ENCODE results near the gene CASP7.

Gene CASP7

GRCh38 chr10:113739577-113739976 lies 59.9 kb downstream of the CASP7 start:
- Histone ChIP-seq H3K27me3 (replicated peaks in 2 of 5; ENCODE audit: control insufficient read depth in 4 of 5, insufficient read depth in 5 of 5, low read length in 4 of 5) (no peaks in the 10 kb centered on the region), H3K4me1 (ENCODE audit: control extremely low read depth in 1 of 4, control insufficient read depth in 4 of 4, insufficient read depth in 4 of 4, low read length in 3 of 4) (no peaks in the 10 kb centered on the region), H3K9me3 (ENCODE audit: control extremely low read depth in 1 of 5, control insufficient read depth in 4 of 5, insufficient read depth in 2 of 5, low read depth in 1 of 5, low read length in 4 of 5) (no peaks in the 10 kb centered on the region), H3K27ac (ENCODE audit: insufficient read depth in 1 of 2, low read depth in 1 of 2, low read length in 2 of 2, poor library complexity in 1 of 2, severe bottlenecking in 2 of 2) (no peak overlapping the region), H3K36me3 (ENCODE audit: control insufficient read depth in 4 of 4, insufficient read depth in 4 of 4, low read length in 3 of 4) (no peaks in the 10 kb centered on the region), H3K4me3 (ENCODE audit: control insufficient read depth in 1 of 7, extremely low read depth in 1 of 7, insufficient read depth in 4 of 7, low read depth in 2 of 7, low read length in 6 of 7) (no peak overlapping the region)
- WGBS (ENCODE audit: insufficient coverage), result 100% methylated on average over 3 of the region's 3 CpGs
- ChIA-PET POLR2A (interaction anchor here (0.6 kb wide), 1 partner anchor 174 kb away, joined by 3 read pairs; no protein-coding TSS in a partner anchor), CTCF (no interaction called here)
- DNase-seq, result no peak

- H3K4me3 ChIP-seq (ENCODE audit: control insufficient read depth in 1 of 7, extremely low read depth in 1 of 7, insufficient read depth in 4 of 7, low read depth in 2 of 7, low read length in 6 of 7), result no peak overlapping the region
- no peak for DNase-seq
- H3K4me1 ChIP-seq (ENCODE audit: control extremely low read depth in 1 of 4, control insufficient read depth in 4 of 4, insufficient read depth in 4 of 4, low read length in 3 of 4), result no peaks in the 10 kb centered on the region
- H3K36me3 ChIP-seq (ENCODE audit: control insufficient read depth in 4 of 4, insufficient read depth in 4 of 4, low read length in 3 of 4), result no peaks in the 10 kb centered on the region
- H3K27ac ChIP-seq (ENCODE audit: insufficient read depth in 1 of 2, low read depth in 1 of 2, low read length in 2 of 2, poor library complexity in 1 of 2, severe bottlenecking in 2 of 2), result no peak overlapping the region
- CTCF ChIA-PET, result no interaction called here
- POLR2A ChIA-PET, result interaction anchor here (0.6 kb wide), 1 partner anchor 18 kb away, joined by 3 read pairs; no protein-coding TSS in a partner anchor
- H3K27me3 ChIP-seq (replicated peaks in 2 of 5; ENCODE audit: control insufficient read depth in 4 of 5, insufficient read depth in 5 of 5, low read length in 4 of 5), result no peaks in the 10 kb centered on the region
- WGBS (ENCODE audit: insufficient coverage), result 100% methylated on average over 3 of the region's 3 CpGs
- H3K9me3 ChIP-seq (ENCODE audit: control extremely low read depth in 1 of 5, control insufficient read depth in 4 of 5, insufficient read depth in 2 of 5, low read depth in 1 of 5, low read length in 4 of 5), result no peaks in the 10 kb centered on the region
These were observed 61.1 kb downstream of the CASP7 start for GRCh38 chr10:113740850-113741249.

GRCh38 chr10:113742466-113742865 lies 62.8 kb downstream of the CASP7 start:
- Histone ChIP-seq H3K27ac (ENCODE audit: insufficient read depth in 1 of 2, low read depth in 1 of 2, low read length in 2 of 2, poor library complexity in 1 of 2, severe bottlenecking in 2 of 2) (no peak overlapping the region), H3K4me3 (ENCODE audit: control insufficient read depth in 1 of 7, extremely low read depth in 1 of 7, insufficient read depth in 4 of 7, low read depth in 2 of 7, low read length in 6 of 7) (no peak overlapping the region), H3K9me3 (ENCODE audit: control extremely low read depth in 1 of 5, control insufficient read depth in 4 of 5, insufficient read depth in 2 of 5, low read depth in 1 of 5, low read length in 4 of 5) (no peaks in the 10 kb centered on the region), H3K27me3 (replicated peaks in 2 of 5; ENCODE audit: control insufficient read depth in 4 of 5, insufficient read depth in 5 of 5, low read length in 4 of 5) (no peaks in the 10 kb centered on the region), H3K4me1 (ENCODE audit: control extremely low read depth in 1 of 4, control insufficient read depth in 4 of 4, insufficient read depth in 4 of 4, low read length in 3 of 4) (peaks cover 0 to 4% (median 0%) of the 10 kb centered on the region in 4 experiments), H3K36me3 (ENCODE audit: control insufficient read depth in 4 of 4, insufficient read depth in 4 of 4, low read length in 3 of 4) (no peaks in the 10 kb centered on the region)
- POLR2A ChIA-PET, result no interaction called here
- DNase-seq, result no peak
- CTCF ChIA-PET, result no interaction called here
- WGBS (ENCODE audit: insufficient coverage), result no CpG with 5 or more reads among the region's 2 CpGs

- no peaks in the 10 kb centered on the region for H3K9me3 ChIP-seq (ENCODE audit: control extremely low read depth in 1 of 5, control insufficient read depth in 4 of 5, insufficient read depth in 2 of 5, low read depth in 1 of 5, low read length in 4 of 5)
- CTCF ChIA-PET, result no interaction called here
- no peaks in the 10 kb centered on the region for H3K36me3 ChIP-seq (ENCODE audit: control insufficient read depth in 4 of 4, insufficient read depth in 4 of 4, low read length in 3 of 4)
- peak in 1 of 3 donors; percentile 8 for DNase-seq
- POLR2A ChIA-PET, result no interaction called here
- peaks cover 0 to 4% (median 0%) of the 10 kb centered on the region in 4 experiments for H3K4me1 ChIP-seq (ENCODE audit: control extremely low read depth in 1 of 4, control insufficient read depth in 4 of 4, insufficient read depth in 4 of 4, low read length in 3 of 4)
- no peak overlapping the region for H3K4me3 ChIP-seq (ENCODE audit: control insufficient read depth in 1 of 7, extremely low read depth in 1 of 7, insufficient read depth in 4 of 7, low read depth in 2 of 7, low read length in 6 of 7)
- no peaks in the 10 kb centered on the region for H3K27me3 ChIP-seq (replicated peaks in 2 of 5; ENCODE audit: control insufficient read depth in 4 of 5, insufficient read depth in 5 of 5, low read length in 4 of 5)
- H3K27ac ChIP-seq (ENCODE audit: insufficient read depth in 1 of 2, low read depth in 1 of 2, low read length in 2 of 2, poor library complexity in 1 of 2, severe bottlenecking in 2 of 2), result no peak overlapping the region
These were observed 63.9 kb downstream of the CASP7 start for GRCh38 chr10:113743594-113743993.

GRCh38 chr10:113745374-113745773 lies 65.7 kb downstream of the CASP7 start:
- Histone ChIP-seq H3K4me3 (ENCODE audit: control insufficient read depth in 1 of 7, extremely low read depth in 1 of 7, insufficient read depth in 4 of 7, low read depth in 2 of 7, low read length in 6 of 7) (no peak overlapping the region), H3K27me3 (replicated peaks in 2 of 5; ENCODE audit: control insufficient read depth in 4 of 5, insufficient read depth in 5 of 5, low read length in 4 of 5) (no peaks in the 10 kb centered on the region), H3K27ac (ENCODE audit: insufficient read depth in 1 of 2, low read depth in 1 of 2, low read length in 2 of 2, poor library complexity in 1 of 2, severe bottlenecking in 2 of 2) (no peak overlapping the region), H3K9me3 (ENCODE audit: control extremely low read depth in 1 of 5, control insufficient read depth in 4 of 5, insufficient read depth in 2 of 5, low read depth in 1 of 5, low read length in 4 of 5) (no peaks in the 10 kb centered on the region), H3K36me3 (ENCODE audit: control insufficient read depth in 4 of 4, insufficient read depth in 4 of 4, low read length in 3 of 4) (no peaks in the 10 kb centered on the region), H3K4me1 (ENCODE audit: control extremely low read depth in 1 of 4, control insufficient read depth in 4 of 4, insufficient read depth in 4 of 4, low read length in 3 of 4) (peaks cover 0 to 4% (median 0%) of the 10 kb centered on the region in 4 experiments)
- ChIA-PET CTCF (no interaction called here), POLR2A (no interaction called here)
- DNase-seq, result no peak
- no CpG with 5 or more reads among the region's 2 CpGs for WGBS (ENCODE audit: insufficient coverage)

- ChIA-PET CTCF (interaction anchor here (1.2 kb wide), 1 partner anchor 29 kb away, joined by 3 read pairs; no protein-coding TSS in a partner anchor), POLR2A (no interaction called here)
- 72% methylated on average over 3 of the region's 3 CpGs for WGBS (ENCODE audit: insufficient coverage)
- Histone ChIP-seq H3K4me1 (ENCODE audit: control extremely low read depth in 1 of 4, control insufficient read depth in 4 of 4, insufficient read depth in 4 of 4, low read length in 3 of 4) (peaks cover 0 to 4% (median 0%) of the 10 kb centered on the region in 4 experiments), H3K9me3 (ENCODE audit: control extremely low read depth in 1 of 5, control insufficient read depth in 4 of 5, insufficient read depth in 2 of 5, low read depth in 1 of 5, low read length in 4 of 5) (no peaks in the 10 kb centered on the region), H3K36me3 (ENCODE audit: control insufficient read depth in 4 of 4, insufficient read depth in 4 of 4, low read length in 3 of 4) (no peaks in the 10 kb centered on the region), H3K4me3 (ENCODE audit: control insufficient read depth in 1 of 7, extremely low read depth in 1 of 7, insufficient read depth in 4 of 7, low read depth in 2 of 7, low read length in 6 of 7) (no peak overlapping the region), H3K27me3 (replicated peaks in 2 of 5; ENCODE audit: control insufficient read depth in 4 of 5, insufficient read depth in 5 of 5, low read length in 4 of 5) (no peaks in the 10 kb centered on the region), H3K27ac (ENCODE audit: insufficient read depth in 1 of 2, low read depth in 1 of 2, low read length in 2 of 2, poor library complexity in 1 of 2, severe bottlenecking in 2 of 2) (no peak overlapping the region)
- no peak for DNase-seq
These were observed 66.7 kb downstream of the CASP7 start for GRCh38 chr10:113746217-113746957.

- DNase-seq, result peak in 2 of 3 donors; percentile 21 to 24
- 96% methylated on average over 3 of the region's 3 CpGs for WGBS (ENCODE audit: insufficient coverage)
- no peaks in the 10 kb centered on the region for H3K36me3 ChIP-seq (ENCODE audit: control insufficient read depth in 4 of 4, insufficient read depth in 4 of 4, low read length in 3 of 4)
- ChIA-PET CTCF (no interaction called here), POLR2A (no interaction called here)
- H3K4me1 ChIP-seq (ENCODE audit: control extremely low read depth in 1 of 4, control insufficient read depth in 4 of 4, insufficient read depth in 4 of 4, low read length in 3 of 4), result peaks cover 0 to 9% (median 0%) of the 10 kb centered on the region in 4 experiments
- H3K4me3 ChIP-seq (ENCODE audit: control insufficient read depth in 1 of 7, extremely low read depth in 1 of 7, insufficient read depth in 4 of 7, low read depth in 2 of 7, low read length in 6 of 7), result no peak within 1 kb of the TSS
- no peaks in the 10 kb centered on the region for H3K27me3 ChIP-seq (replicated peaks in 2 of 5; ENCODE audit: control insufficient read depth in 4 of 5, insufficient read depth in 5 of 5, low read length in 4 of 5)
- no peak within 1 kb of the TSS for H3K27ac ChIP-seq (ENCODE audit: insufficient read depth in 1 of 2, low read depth in 1 of 2, low read length in 2 of 2, poor library complexity in 1 of 2, severe bottlenecking in 2 of 2)
- no peaks in the 10 kb centered on the region for H3K9me3 ChIP-seq (ENCODE audit: control extremely low read depth in 1 of 5, control insufficient read depth in 4 of 5, insufficient read depth in 2 of 5, low read depth in 1 of 5, low read length in 4 of 5)
These were observed 71.5 kb downstream of the CASP7 start, which contains the start of gene PLEKHS1 for GRCh38 chr10:113751181-113751732. PLEKHS1 (plus strand) TSS chr10:113751682; CDS start chr10:113755278, 3,596 bp downstream.
